AG09309 (cell line): ENCODE measurements around the gene BRIP1.

Source experiments
- DNase-seq: peaks from one replicate; pipeline ENCODE4 v3.0.0-alpha.2; 2010; ENCODE audit warnings: low read depth
- H3K4me3 ChIP-seq: 2 replicates; pipeline ENCODE4 v1.5.1; 2011; ENCODE audit warnings: mild to moderate bottlenecking, low read depth, low read length, moderate library complexity; ENCODE audit not compliant: control insufficient read depth
- CTCF ChIP-seq: IDR thresholded peaks from 2 replicates; pipeline ENCODE4 v1.5.1; 2011; ENCODE audit warnings: mild to moderate bottlenecking, low read depth, low read length, inconsistent platforms; ENCODE audit not compliant: insufficient read depth, control insufficient read depth; ENCODE audit errors: missing control alignments

The BRIP1 gene

DNA sequence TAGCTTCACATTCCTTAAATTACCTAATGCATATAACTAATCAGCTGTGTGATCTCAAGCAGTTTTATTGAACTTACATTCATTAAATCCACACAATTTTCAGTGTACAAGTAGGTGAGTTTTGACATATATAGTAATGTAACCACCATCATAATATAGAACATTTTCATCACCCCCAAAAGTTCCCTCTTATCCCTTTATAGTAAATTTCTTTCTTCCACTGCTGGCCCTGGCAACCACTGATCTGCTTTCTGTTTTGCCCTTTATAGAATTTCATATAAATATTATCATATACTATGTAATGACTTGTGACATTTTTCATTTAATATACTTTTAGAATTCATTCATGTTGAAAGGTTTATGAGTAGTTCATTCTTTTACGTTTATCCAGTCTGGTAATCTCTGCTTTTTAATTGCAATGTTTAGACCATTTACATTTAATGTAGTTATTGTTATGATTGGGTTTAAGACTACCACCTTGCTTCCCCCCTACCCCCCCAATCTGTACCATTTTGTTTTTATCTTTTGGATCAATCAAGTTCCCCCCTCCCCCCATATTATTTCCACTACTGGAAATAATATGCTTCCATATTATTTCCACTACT, 147.0 kb downstream of the BRIP1 start:
- no peak overlapping the region for H3K4me3 ChIP-seq
- TF ChIP-seq CTCF = no peak
- DNase-seq = no peak

- DNase-seq = no peak
- TF ChIP-seq CTCF = no peak
- H3K4me3 ChIP-seq = no peak overlapping the region
Observed at GRCh38 chr17:61715348-61715747, 148.0 kb downstream of the BRIP1 start.

DNA sequence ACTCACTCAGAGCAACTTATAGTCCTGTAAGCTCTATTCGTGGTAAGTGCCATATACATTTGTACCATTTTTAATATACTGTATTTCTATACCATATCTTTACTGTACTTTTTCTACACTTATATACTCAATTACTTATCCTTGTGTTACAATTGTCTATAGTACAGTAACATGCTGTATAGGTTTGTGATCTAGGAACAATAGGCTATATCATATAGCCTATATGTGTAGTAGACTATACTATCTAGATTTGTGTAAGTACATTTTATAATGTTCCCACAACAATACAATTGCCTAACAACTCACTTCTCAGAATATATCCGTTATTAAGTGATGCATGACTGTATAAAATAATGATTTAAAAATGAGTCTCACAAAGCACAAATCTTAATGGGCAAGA, 149.0 kb downstream of the BRIP1 start:
- no peak for TF ChIP-seq CTCF
- no peak for DNase-seq
- H3K4me3 ChIP-seq = no peak overlapping the region

GRCh38 chr17:61713035-61713434, 150.3 kb downstream of the BRIP1 start:
- H3K4me3 ChIP-seq = no peak overlapping the region
- TF ChIP-seq CTCF = no peak
- no peak for DNase-seq

GRCh38 chr17:61710546-61710945, 152.8 kb downstream of the BRIP1 start:
- no peak for TF ChIP-seq CTCF
- no peak for DNase-seq
- H3K4me3 ChIP-seq = no peak overlapping the region

DNA sequence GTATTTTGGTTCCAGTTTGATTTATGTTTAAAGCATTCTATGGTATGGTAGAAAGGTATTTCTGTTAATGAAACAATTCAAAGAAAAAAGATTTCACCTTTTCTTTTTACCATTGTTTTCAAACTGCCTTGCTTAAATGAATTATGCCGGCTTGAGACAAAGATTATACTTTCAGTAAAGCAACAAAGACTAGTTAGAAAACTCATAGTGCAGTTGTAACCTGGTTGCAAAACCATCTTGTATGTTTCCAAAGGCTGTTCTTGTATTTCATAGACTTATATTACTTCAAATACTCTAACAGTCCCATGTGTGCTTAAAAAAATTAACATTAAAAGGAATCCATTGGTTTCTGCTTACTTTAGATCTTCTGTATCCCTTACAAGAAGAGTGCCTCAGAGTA, 153.8 kb downstream of the BRIP1 start:
- no peak for DNase-seq
- H3K4me3 ChIP-seq = no peak overlapping the region
- no peak for TF ChIP-seq CTCF

DNA sequence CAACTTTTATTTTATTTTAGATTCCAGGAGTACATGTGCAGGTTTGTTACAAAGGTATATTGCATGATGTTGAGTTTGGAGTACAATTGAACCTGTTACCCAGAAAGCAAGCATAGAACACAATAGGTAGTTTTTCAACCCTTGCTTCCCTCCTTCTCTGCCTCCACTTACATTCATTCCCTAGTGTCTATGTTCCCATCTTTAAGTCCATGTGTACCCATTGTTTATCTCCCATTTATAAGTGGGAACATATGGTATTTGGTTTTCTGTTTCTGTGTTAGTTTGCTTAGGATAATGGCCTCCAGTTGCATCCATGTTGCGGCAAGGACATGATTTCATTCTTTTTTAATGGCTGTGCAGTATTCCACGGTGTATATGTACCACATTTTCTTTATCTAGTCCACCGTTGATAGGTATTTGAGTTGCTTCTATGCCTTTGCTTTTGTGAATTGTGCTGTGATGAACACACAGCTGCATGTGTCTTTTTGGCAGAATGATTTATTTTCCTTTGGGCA, 158.3 kb downstream of the BRIP1 start:
- DNase-seq = no peak

More for the DNA sequence above, 158.3 kb downstream of the BRIP1 start:
- no peak for TF ChIP-seq CTCF
- no peak overlapping the region for H3K4me3 ChIP-seq
